Measurements from ENCODE around the gene LRRC3B. TPM values are rescaled to one million over a fixed set of nuclear protein-coding genes. Genes with fewer than 3 reads are reported as not detected.

The LRRC3B gene, protein sequence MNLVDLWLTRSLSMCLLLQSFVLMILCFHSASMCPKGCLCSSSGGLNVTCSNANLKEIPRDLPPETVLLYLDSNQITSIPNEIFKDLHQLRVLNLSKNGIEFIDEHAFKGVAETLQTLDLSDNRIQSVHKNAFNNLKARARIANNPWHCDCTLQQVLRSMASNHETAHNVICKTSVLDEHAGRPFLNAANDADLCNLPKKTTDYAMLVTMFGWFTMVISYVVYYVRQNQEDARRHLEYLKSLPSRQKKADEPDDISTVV
- total RNA-seq (2014; rRNA removed; shearing (Covaris generic); ENCODE audit: low replicate concordance), result not detected in 2 replicates

GRCh38 chr3:26622621-26623418 lies at the start of gene LRRC3B:
LRRC3B (plus strand) TSS chr3:26622772; CDS start chr3:26709673, 86,901 bp downstream.
- H2AFZ ChIP-seq (ENCODE audit: low read length), result no peak within 1 kb of the TSS
- no peaks in the 10 kb centered on the region for H3K27me3 ChIP-seq (ENCODE audit: low read length)
- no peak within 1 kb of the TSS for H3K4me2 ChIP-seq (ENCODE audit: low read depth, low read length, poor library complexity, severe bottlenecking)
- H3K27ac ChIP-seq (ENCODE audit: low read length), result no peak within 1 kb of the TSS
- no peaks in the 10 kb centered on the region for H3K4me1 ChIP-seq (ENCODE audit: low read length)
- no peaks in the 10 kb centered on the region for H4K20me1 ChIP-seq (ENCODE audit: insufficient read depth, low read depth, low read length)
- H3K9me2 ChIP-seq (replicated peaks; ENCODE audit: insufficient read depth, low read length), result no peaks in the 10 kb centered on the region
- no peaks in the 10 kb centered on the region for H3K36me3 ChIP-seq (ENCODE audit: insufficient read depth, low read length)
- no peak for DNase-seq
- H3K9me3 ChIP-seq (ENCODE audit: low read length), result peaks cover 3% of the 10 kb centered on the region; the same call in 1 of the 2 replicates
- H3K9ac ChIP-seq (ENCODE audit: low read length), result no peak within 1 kb of the TSS
- no peaks in the 10 kb centered on the region for H3K79me2 ChIP-seq (ENCODE audit: low read length)
- H3K4me3 ChIP-seq (ENCODE audit: low read length), result no peak within 1 kb of the TSS

DNA sequence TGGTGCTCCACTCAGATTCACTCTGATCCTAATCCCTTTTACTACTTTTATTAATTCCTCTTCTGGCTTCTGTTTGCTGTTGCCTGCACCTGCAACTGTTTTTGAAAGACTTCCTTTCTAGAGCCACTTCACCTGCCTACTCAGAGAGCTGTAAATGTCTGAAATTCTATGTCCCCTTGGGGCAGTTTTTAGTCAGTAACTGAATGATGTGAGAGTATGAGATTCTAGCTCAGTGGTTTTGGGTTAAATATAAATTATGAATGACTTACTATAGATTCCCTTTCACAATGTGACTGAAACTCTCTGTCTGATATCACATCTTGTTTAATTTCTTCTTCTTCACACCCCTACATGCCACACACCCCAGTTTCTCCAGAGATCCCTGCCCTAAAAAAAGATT lies 47.8 kb upstream of the LRRC3B start:
- Histone ChIP-seq H3K9ac (ENCODE audit: low read length) (no peak overlapping the region), H3K27me3 (ENCODE audit: low read length) (no peaks in the 10 kb centered on the region), H3K4me3 (ENCODE audit: low read length) (no peak overlapping the region), H2AFZ (ENCODE audit: low read length) (no peak overlapping the region), H4K20me1 (ENCODE audit: insufficient read depth, low read depth, low read length) (no peaks in the 10 kb centered on the region), H3K9me3 (ENCODE audit: low read length) (no peaks in the 10 kb centered on the region), H3K27ac (ENCODE audit: low read length) (no peak overlapping the region), H3K9me2 (replicated peaks; ENCODE audit: insufficient read depth, low read length) (no peaks in the 10 kb centered on the region), H3K79me2 (ENCODE audit: low read length) (no peaks in the 10 kb centered on the region), H3K4me2 (ENCODE audit: low read depth, low read length, poor library complexity, severe bottlenecking) (no peak overlapping the region), H3K4me1 (ENCODE audit: low read length) (no peaks in the 10 kb centered on the region), H3K36me3 (ENCODE audit: insufficient read depth, low read length) (no peaks in the 10 kb centered on the region)
- no peak for DNase-seq

DNA sequence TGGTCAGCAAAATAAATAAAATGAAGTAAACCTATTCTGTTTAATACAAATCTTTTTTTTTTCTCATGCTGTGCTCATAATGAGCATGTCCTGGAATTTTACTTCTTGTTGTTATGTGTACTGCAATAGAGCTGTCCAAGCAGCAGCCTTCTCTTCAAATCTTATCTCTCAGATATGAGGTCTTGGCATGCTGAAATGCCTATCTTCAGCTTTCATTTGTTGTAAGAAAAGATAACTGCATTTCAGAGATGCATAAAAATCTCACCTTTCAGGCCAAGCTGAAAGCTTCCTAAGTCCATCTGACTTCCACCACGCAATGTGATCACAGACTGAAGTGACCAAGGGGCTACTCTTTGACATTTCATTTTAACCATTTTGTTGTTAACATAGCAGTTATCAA lies 43.5 kb upstream of the LRRC3B start:
- Histone ChIP-seq H3K27me3 (ENCODE audit: low read length) (no peaks in the 10 kb centered on the region), H3K9me3 (ENCODE audit: low read length) (no peaks in the 10 kb centered on the region), H3K79me2 (ENCODE audit: low read length) (no peaks in the 10 kb centered on the region), H3K9me2 (replicated peaks; ENCODE audit: insufficient read depth, low read length) (peaks cover 5% of the 10 kb centered on the region; the same call in 1 of the 2 replicates), H3K9ac (ENCODE audit: low read length) (no peak overlapping the region), H3K36me3 (ENCODE audit: insufficient read depth, low read length) (no peaks in the 10 kb centered on the region), H4K20me1 (ENCODE audit: insufficient read depth, low read depth, low read length) (no peaks in the 10 kb centered on the region), H2AFZ (ENCODE audit: low read length) (no peak overlapping the region), H3K4me2 (ENCODE audit: low read depth, low read length, poor library complexity, severe bottlenecking) (no peak overlapping the region), H3K27ac (ENCODE audit: low read length) (no peak overlapping the region), H3K4me3 (ENCODE audit: low read length) (no peak overlapping the region), H3K4me1 (ENCODE audit: low read length) (no peaks in the 10 kb centered on the region)
- DNase-seq, result no peak

GRCh38 chr3:26587571-26587970 lies 35.0 kb upstream of the LRRC3B start:
- H3K36me3 ChIP-seq (ENCODE audit: insufficient read depth, low read length), result no peaks in the 10 kb centered on the region
- H3K27me3 ChIP-seq (ENCODE audit: low read length), result no peaks in the 10 kb centered on the region
- no peaks in the 10 kb centered on the region for H3K9me3 ChIP-seq (ENCODE audit: low read length)
- no peak overlapping the region for H3K27ac ChIP-seq (ENCODE audit: low read length)
- H3K4me2 ChIP-seq (ENCODE audit: low read depth, low read length, poor library complexity, severe bottlenecking), result no peak overlapping the region
- no peak for DNase-seq
- no peak overlapping the region for H3K4me3 ChIP-seq (ENCODE audit: low read length)
- no peaks in the 10 kb centered on the region for H3K79me2 ChIP-seq (ENCODE audit: low read length)
- H2AFZ ChIP-seq (ENCODE audit: low read length), result no peak overlapping the region
- H3K9ac ChIP-seq (ENCODE audit: low read length), result no peak overlapping the region
- H4K20me1 ChIP-seq (ENCODE audit: insufficient read depth, low read depth, low read length), result no peaks in the 10 kb centered on the region
- no peaks in the 10 kb centered on the region for H3K9me2 ChIP-seq (replicated peaks; ENCODE audit: insufficient read depth, low read length)
- no peaks in the 10 kb centered on the region for H3K4me1 ChIP-seq (ENCODE audit: low read length)

- no peak overlapping the region for H2AFZ ChIP-seq (ENCODE audit: low read length)
- no peaks in the 10 kb centered on the region for H3K79me2 ChIP-seq (ENCODE audit: low read length)
- H3K27me3 ChIP-seq (ENCODE audit: low read length), result no peaks in the 10 kb centered on the region
- no peak for DNase-seq
- no peak overlapping the region for H3K4me3 ChIP-seq (ENCODE audit: low read length)
- H3K9ac ChIP-seq (ENCODE audit: low read length), result no peak overlapping the region
- no peaks in the 10 kb centered on the region for H3K4me1 ChIP-seq (ENCODE audit: low read length)
- H4K20me1 ChIP-seq (ENCODE audit: insufficient read depth, low read depth, low read length), result no peaks in the 10 kb centered on the region
- H3K4me2 ChIP-seq (ENCODE audit: low read depth, low read length, poor library complexity, severe bottlenecking), result no peak overlapping the region
- H3K27ac ChIP-seq (ENCODE audit: low read length), result no peak overlapping the region
- no peaks in the 10 kb centered on the region for H3K9me3 ChIP-seq (ENCODE audit: low read length)
- no peaks in the 10 kb centered on the region for H3K36me3 ChIP-seq (ENCODE audit: insufficient read depth, low read length)
- no peaks in the 10 kb centered on the region for H3K9me2 ChIP-seq (replicated peaks; ENCODE audit: insufficient read depth, low read length)
Observed at GRCh38 chr3:26588931-26589330, 33.6 kb upstream of the LRRC3B start.

- H2AFZ ChIP-seq (ENCODE audit: low read length), result no peak overlapping the region
- no peaks in the 10 kb centered on the region for H3K9me3 ChIP-seq (ENCODE audit: low read length)
- H3K27me3 ChIP-seq (ENCODE audit: low read length), result no peaks in the 10 kb centered on the region
- no peaks in the 10 kb centered on the region for H3K4me1 ChIP-seq (ENCODE audit: low read length)
- no peak overlapping the region for H3K4me2 ChIP-seq (ENCODE audit: low read depth, low read length, poor library complexity, severe bottlenecking)
- DNase-seq, result no peak
- no peak overlapping the region for H3K4me3 ChIP-seq (ENCODE audit: low read length)
- no peaks in the 10 kb centered on the region for H3K79me2 ChIP-seq (ENCODE audit: low read length)
- no peaks in the 10 kb centered on the region for H3K9me2 ChIP-seq (replicated peaks; ENCODE audit: insufficient read depth, low read length)
- H3K9ac ChIP-seq (ENCODE audit: low read length), result no peak overlapping the region
- no peaks in the 10 kb centered on the region for H3K36me3 ChIP-seq (ENCODE audit: insufficient read depth, low read length)
- H3K27ac ChIP-seq (ENCODE audit: low read length), result no peak overlapping the region
- no peaks in the 10 kb centered on the region for H4K20me1 ChIP-seq (ENCODE audit: insufficient read depth, low read depth, low read length)
Observed at GRCh38 chr3:26589678-26590077, 32.9 kb upstream of the LRRC3B start.

DNA sequence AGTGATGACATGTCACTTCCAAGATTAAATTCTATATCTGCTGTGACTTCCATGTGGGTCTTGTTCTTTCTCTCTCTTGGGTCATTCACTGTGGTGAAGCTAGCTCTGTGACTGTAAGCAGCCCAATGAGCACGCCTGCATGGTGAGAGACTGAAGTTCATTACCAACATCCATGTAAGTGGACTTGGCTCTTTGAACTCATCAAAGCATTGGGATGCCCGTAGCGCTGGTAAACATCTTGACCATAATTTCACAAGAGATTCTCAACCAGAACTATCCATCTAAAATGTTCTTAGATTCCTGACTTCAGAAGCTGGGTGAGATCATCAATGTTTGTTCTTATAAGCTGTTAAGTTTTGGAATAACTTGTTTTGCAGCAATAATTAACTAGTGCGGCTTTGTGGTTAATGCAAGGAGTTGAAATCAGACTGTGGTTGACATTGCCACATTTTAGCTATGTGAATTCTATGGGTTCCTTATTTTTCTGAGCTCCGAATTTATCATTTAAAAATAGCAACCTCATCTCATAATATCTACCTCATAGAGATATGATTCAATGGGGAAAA lies 31.6 kb upstream of the LRRC3B start:
- DNase-seq, result no peak
- H3K27me3 ChIP-seq (ENCODE audit: low read length), result no peaks in the 10 kb centered on the region
- H3K36me3 ChIP-seq (ENCODE audit: insufficient read depth, low read length), result no peaks in the 10 kb centered on the region
- H3K4me3 ChIP-seq (ENCODE audit: low read length), result no peak overlapping the region
- no peak overlapping the region for H3K9ac ChIP-seq (ENCODE audit: low read length)
- H3K9me2 ChIP-seq (replicated peaks; ENCODE audit: insufficient read depth, low read length), result no peaks in the 10 kb centered on the region
- no peaks in the 10 kb centered on the region for H3K79me2 ChIP-seq (ENCODE audit: low read length)
- H3K27ac ChIP-seq (ENCODE audit: low read length), result no peak overlapping the region
- H4K20me1 ChIP-seq (ENCODE audit: insufficient read depth, low read depth, low read length), result no peaks in the 10 kb centered on the region
- no peak overlapping the region for H2AFZ ChIP-seq (ENCODE audit: low read length)
- no peak overlapping the region for H3K4me2 ChIP-seq (ENCODE audit: low read depth, low read length, poor library complexity, severe bottlenecking)
- H3K9me3 ChIP-seq (ENCODE audit: low read length), result no peaks in the 10 kb centered on the region
- H3K4me1 ChIP-seq (ENCODE audit: low read length), result no peaks in the 10 kb centered on the region

DNA sequence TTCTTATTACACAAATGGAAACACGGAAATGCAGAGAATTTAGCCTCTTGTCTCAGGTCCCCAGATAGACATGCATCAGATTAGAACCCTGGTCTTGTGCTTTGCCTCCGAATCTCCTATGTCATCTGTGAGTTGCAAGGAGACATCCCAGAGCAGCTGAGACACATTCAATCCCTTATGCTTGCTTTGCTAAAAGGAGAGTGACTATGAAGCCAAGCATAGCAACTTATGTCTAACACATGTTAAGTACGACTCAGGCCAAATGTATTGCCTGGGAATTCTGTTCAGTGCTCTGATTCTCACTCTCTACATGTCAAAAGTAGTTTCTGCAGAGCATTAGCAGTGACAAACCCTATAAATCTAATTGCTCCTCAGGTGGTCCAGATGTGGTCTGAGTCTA lies 30.6 kb upstream of the LRRC3B start:
- Histone ChIP-seq H3K4me2 (ENCODE audit: low read depth, low read length, poor library complexity, severe bottlenecking) (no peak overlapping the region), H3K9ac (ENCODE audit: low read length) (no peak overlapping the region)

More for the DNA sequence above, 30.6 kb upstream of the LRRC3B start:
- no peaks in the 10 kb centered on the region for H3K79me2 ChIP-seq (ENCODE audit: low read length)
- no peaks in the 10 kb centered on the region for H3K27me3 ChIP-seq (ENCODE audit: low read length)
- H3K4me1 ChIP-seq (ENCODE audit: low read length), result no peaks in the 10 kb centered on the region
- no peaks in the 10 kb centered on the region for H3K9me3 ChIP-seq (ENCODE audit: low read length)
- DNase-seq, result no peak
- H2AFZ ChIP-seq (ENCODE audit: low read length), result no peak overlapping the region
- H3K36me3 ChIP-seq (ENCODE audit: insufficient read depth, low read length), result no peaks in the 10 kb centered on the region
- H4K20me1 ChIP-seq (ENCODE audit: insufficient read depth, low read depth, low read length), result no peaks in the 10 kb centered on the region
- no peaks in the 10 kb centered on the region for H3K9me2 ChIP-seq (replicated peaks; ENCODE audit: insufficient read depth, low read length)
- H3K27ac ChIP-seq (ENCODE audit: low read length), result no peak overlapping the region
- no peak overlapping the region for H3K4me3 ChIP-seq (ENCODE audit: low read length)
